K562 (cell line): ENCODE results near the gene DENR. TPM values are rescaled to one million over a fixed set of nuclear protein-coding genes. Genes with fewer than 3 reads are reported as not detected.

Source experiments
- ADNP ChIP-seq: fragments of 200-800 bp; sonication (Bioruptor generic); IDR thresholded peaks from 2 replicates; pipeline ENCODE4 v1.6.1; 2016; ENCODE audit warnings: missing genetic modification characterization, missing compliant biosample characterization
- AFF1 ChIP-seq, 2 experiments: fragments of 450-650 bp; IDR thresholded peaks; 2 replicates each; pipeline ENCODE4 v1.6.1; 2018; ENCODE audit warnings: mild to moderate bottlenecking in 2 of 2, low read depth in 1 of 2; ENCODE audit not compliant: partially characterized antibody in 2 of 2
- ARID2 ChIP-seq: fragments of 450-650 bp; IDR thresholded peaks from 2 replicates; pipeline ENCODE4 v1.6.1; 2017; ENCODE audit warnings: antibody characterized with exemption, mild to moderate bottlenecking
- CC2D1A ChIP-seq: fragments of 450-650 bp; IDR thresholded peaks from 2 replicates; pipeline ENCODE4 v1.6.1; 2017; ENCODE audit warnings: mild to moderate bottlenecking
- GTF3C2 ChIP-seq: IDR thresholded peaks from 3 replicates; pipeline ENCODE4 v1.6.1; 2011; ENCODE audit warnings: borderline replicate concordance, mild to moderate bottlenecking, moderate library complexity; ENCODE audit not compliant: insufficient read length; ENCODE audit errors: extremely low read depth
- HCFC1 ChIP-seq: IDR thresholded peaks from 2 replicates; pipeline ENCODE4 v1.6.1; 2012; ENCODE audit warnings: low read depth, low read length, improper control_type of control experiment
- KAT2B ChIP-seq: IDR thresholded peaks from one replicate; pipeline ENCODE4 v1.6.1; 2012; ENCODE audit warnings: low read depth, mild to moderate bottlenecking, control low read depth, inconsistent platforms, low read length, moderate library complexity
- KLF13 ChIP-seq: fragments of 450-650 bp; IDR thresholded peaks from 2 replicates; pipeline ENCODE4 v1.6.1; 2016; ENCODE audit warnings: missing genetic modification characterization, low read depth, mild to moderate bottlenecking, missing compliant biosample characterization, moderate library complexity, borderline replicate concordance
- STAG1 ChIP-seq: sonication (generic); formaldehyde crosslinking; IDR thresholded peaks from 2 replicates; pipeline ENCODE4 v1.5.0; 2020; ENCODE audit warnings: missing genetic modification reagents, borderline replicate concordance
- TAF9B ChIP-seq: fragments of 450-650 bp; IDR thresholded peaks from 2 replicates; pipeline ENCODE4 v1.6.1; 2018; ENCODE audit warnings: mild to moderate bottlenecking; ENCODE audit not compliant: partially characterized antibody
- ZNF134 ChIP-seq: fragments of 250-450 bp; sonication (Bioruptor Pico); conservative IDR thresholded peaks from 2 replicates; pipeline ENCODE4 v1.4.0; 2020
- polyA plus RNA-seq, 8 experiments: library from polyadenylated mRNA; depleted of rRNA in 4 of 8; stranded (reverse) in 5 of 8; unstranded in 3 of 8; fragments of >200 nt; fragmentation: Nextera tagmentation in 2 of 8; fragmentation: Illumina TruSeq in 1 of 8; extraction: Ambion mirVana in 2 of 8; extraction: Trizol in 1 of 8; gene quantifications; 2 replicates each; pipeline versions ENCODE4 v1.2.1 to v1.2.3, GENCODE V29; 2011 to 2014; ENCODE audit warnings: inconsistent platforms in 1 of 8, missing spikeins in 1 of 8
- total RNA-seq, 7 experiments: library from RNA; depleted of rRNA in 6 of 7; stranded (reverse); fragments of >200 nt in 6 of 7; fragmentation: Illumina TruSeq in 2 of 7; extraction: Trizol in 2 of 7; gene quantifications; 2 replicates each; pipeline versions ENCODE4 v1.2.1 to v1.2.3, GENCODE V29; 2011 to 2021; ENCODE audit warnings: low replicate concordance in 1 of 7
- TF ChIP-seq, protein P1 (sequence below), 2 experiments: fragments of 450-650 bp; formaldehyde crosslinking in 1 of 2; IDR thresholded peaks; 2 replicates each; pipeline versions ENCODE4 v1.4.0 to v1.6.1; 2014 to 2020; ENCODE audit warnings: mild to moderate bottlenecking in 2 of 2, borderline replicate concordance in 1 of 2, low read depth in 1 of 2

Gene DENR
- total and polyA plus RNA-seq, 9 of the 15 experiments (the other 6 are each of a cell fraction or from before 2014, with no cell fraction given), result 32.5 to 77.4 (median 54.7) TPM

DNA sequence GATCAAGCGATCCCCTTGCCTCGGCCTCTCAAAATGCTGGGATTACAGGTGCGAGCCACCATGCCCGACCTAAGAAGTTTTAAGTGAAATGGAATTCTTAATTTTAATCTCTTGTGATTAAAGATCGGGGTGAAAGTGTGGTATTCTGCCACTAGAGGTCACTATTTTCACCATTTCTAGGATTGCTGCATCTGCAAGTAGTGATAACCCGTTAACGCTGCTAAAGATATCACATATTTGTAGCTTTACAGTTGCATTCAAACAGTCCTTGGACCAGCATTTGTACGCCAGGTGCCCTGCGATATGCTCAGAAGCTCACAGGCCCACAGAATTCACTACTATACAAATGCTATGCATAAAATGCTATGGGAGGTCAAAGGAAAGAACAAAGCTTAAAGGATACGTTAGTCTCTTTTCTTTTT lies 41.1 kb downstream of the DENR start (continued):
- TF ChIP-seq, protein P1, sequence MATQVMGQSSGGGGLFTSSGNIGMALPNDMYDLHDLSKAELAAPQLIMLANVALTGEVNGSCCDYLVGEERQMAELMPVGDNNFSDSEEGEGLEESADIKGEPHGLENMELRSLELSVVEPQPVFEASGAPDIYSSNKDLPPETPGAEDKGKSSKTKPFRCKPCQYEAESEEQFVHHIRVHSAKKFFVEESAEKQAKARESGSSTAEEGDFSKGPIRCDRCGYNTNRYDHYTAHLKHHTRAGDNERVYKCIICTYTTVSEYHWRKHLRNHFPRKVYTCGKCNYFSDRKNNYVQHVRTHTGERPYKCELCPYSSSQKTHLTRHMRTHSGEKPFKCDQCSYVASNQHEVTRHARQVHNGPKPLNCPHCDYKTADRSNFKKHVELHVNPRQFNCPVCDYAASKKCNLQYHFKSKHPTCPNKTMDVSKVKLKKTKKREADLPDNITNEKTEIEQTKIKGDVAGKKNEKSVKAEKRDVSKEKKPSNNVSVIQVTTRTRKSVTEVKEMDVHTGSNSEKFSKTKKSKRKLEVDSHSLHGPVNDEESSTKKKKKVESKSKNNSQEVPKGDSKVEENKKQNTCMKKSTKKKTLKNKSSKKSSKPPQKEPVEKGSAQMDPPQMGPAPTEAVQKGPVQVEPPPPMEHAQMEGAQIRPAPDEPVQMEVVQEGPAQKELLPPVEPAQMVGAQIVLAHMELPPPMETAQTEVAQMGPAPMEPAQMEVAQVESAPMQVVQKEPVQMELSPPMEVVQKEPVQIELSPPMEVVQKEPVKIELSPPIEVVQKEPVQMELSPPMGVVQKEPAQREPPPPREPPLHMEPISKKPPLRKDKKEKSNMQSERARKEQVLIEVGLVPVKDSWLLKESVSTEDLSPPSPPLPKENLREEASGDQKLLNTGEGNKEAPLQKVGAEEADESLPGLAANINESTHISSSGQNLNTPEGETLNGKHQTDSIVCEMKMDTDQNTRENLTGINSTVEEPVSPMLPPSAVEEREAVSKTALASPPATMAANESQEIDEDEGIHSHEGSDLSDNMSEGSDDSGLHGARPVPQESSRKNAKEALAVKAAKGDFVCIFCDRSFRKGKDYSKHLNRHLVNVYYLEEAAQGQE (IDR thresholded peaks at IDR 0.05; ENCODE audit: borderline replicate concordance), result peak; percentile 62; the same call in 1 of the 2 replicates
- TF ChIP-seq, protein P1 (CRISPR knock-in tag; IDR thresholded peaks at IDR 0.05; ENCODE audit: low read depth), result no peak
- TF ChIP-seq ZNF134 (CRISPR knock-in tag), result no peak
- TF ChIP-seq STAG1 (CRISPR knock-in tag), result no peak
- no peak for TF ChIP-seq TAF9B
- no peak for TF ChIP-seq ADNP (tag)
- TF ChIP-seq AFF1 (IDR thresholded peaks at IDR 0.05; ENCODE audit: low read depth in 1 of 2, partially characterized antibody in 2 of 2), result no peak
- no peak for TF ChIP-seq KAT2B
- TF ChIP-seq HCFC1, result no peak
- no peak for TF ChIP-seq ARID2
- no peak for TF ChIP-seq GTF3C2
- peak; percentile 32; the same call in 1 of the 2 replicates for TF ChIP-seq CC2D1A
- no peak for TF ChIP-seq KLF13
